GM19468 (cell line): Measurements from ENCODE around the gene TNIP1.

Experiments used
- ATAC-seq: cut with Tn5 transposase; IDR thresholded peaks from one replicate; pipeline ENCODE4 v1.9.1; 2021; ENCODE audit warnings: mild to moderate bottlenecking, moderate library complexity, moderate number of reproducible peaks; ENCODE audit not compliant: unreplicated experiment; ENCODE audit errors: extremely low read depth

Gene TNIP1

DNA sequence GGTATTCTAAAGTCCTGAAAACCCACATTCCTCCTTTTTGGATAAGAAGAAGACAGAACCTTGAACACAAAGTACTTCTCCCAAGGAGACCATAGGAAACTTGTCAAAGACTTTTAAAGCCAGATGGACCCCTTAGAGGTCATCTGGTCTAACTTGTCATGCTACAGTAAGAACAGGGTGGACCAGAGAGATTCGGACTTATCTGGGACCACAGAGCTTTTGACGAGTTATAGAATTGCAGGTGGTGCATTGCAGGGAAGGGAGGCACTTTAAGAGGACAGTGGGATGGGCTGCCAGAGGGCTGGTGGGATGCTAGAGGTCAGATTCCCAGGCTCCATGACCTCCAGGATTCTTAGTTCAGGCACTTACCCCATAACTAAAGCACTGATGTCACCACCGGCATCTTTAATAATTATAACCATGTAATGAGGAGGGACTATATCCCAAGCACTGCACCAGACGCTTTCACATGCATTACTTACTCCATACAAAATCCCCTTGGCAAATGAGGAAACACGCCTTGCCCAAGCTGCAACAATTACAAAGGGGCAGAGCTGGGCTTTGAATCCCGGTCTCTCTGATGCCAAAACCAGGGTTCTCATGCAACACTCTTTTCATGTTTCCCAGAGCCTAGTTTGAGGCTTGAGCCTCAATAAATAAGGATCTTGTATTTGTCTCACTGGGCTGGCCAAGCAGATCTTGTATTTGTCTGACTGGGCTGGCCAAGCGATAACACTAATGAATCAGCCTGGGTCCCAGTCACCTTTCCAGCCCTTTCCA lies 73.2 kb downstream of the TNIP1 start:
- no peak for ATAC-seq

GRCh38 chr5:151006704-151007334 lies 74.0 kb downstream of the TNIP1 start:
- no peak for ATAC-seq

DNA sequence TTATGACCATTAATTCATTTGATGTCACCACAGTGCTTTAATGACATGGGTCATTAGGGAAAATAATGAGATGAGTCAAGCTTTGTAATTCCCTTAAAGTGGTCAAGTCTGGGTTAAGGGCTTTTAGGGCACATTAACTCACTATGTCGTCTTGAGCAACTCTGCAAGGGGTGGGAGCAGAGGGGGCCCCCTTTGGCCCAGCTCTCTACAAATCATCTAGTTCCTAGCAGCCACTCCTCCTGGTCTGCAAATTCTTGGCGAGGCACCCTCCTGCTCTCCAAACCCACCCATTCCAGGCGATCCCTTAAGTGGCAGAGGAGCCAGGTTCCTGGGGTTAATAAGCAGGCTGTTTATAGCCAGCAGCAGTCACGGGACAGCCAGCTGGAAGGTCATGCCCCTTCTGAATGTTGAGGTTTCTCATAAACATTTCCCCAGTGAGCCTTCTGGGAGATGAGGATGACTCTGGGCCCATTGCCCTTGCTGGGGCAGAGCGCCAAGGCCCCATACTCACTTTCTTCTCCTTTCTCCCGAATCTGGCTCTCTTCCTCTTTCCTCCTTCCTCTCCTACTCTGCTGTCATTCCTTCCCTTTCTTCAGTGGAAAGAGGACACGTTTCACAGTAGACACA lies 74.8 kb downstream of the TNIP1 start:
- no peak for ATAC-seq

- no peak for ATAC-seq
Observed at GRCh38 chr5:151005187-151005949, 75.5 kb downstream of the TNIP1 start.

- ATAC-seq = no peak
Observed at GRCh38 chr5:151004499-151004898, 76.3 kb downstream of the TNIP1 start.

GRCh38 chr5:151003503-151003860 lies 77.4 kb downstream of the TNIP1 start:
- ATAC-seq = no peak

- ATAC-seq = no peak
Observed at GRCh38 chr5:151002681-151003502, 77.9 kb downstream of the TNIP1 start.

- no peak for ATAC-seq
Observed at GRCh38 chr5:151002250-151002649, 78.6 kb downstream of the TNIP1 start.

DNA sequence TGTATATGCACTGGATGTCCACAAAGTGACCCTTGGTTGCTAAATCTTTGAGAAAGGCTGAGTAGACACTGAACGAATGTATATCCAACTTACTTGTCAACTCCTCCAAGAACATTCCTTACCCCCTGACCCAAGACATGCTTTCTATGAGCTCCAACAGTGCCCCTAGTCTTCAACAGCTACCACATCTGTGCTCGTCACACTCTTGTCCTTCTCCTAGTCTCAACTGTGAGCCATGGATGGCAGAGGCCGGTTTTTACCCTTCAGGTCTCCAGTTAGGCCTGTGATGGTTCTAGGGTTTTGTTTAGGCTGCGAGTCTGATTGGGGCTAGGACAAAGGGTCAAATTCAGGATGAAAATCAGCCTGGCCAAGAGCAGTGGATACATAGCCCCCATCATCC lies 79.4 kb downstream of the TNIP1 start:
- no peak for ATAC-seq

GRCh38 chr5:150999704-151000442 lies 81.0 kb downstream of the TNIP1 start:
- no peak for ATAC-seq

GRCh38 chr5:150993826-150994412 lies 86.9 kb downstream of the TNIP1 start:
- no peak for ATAC-seq

DNA sequence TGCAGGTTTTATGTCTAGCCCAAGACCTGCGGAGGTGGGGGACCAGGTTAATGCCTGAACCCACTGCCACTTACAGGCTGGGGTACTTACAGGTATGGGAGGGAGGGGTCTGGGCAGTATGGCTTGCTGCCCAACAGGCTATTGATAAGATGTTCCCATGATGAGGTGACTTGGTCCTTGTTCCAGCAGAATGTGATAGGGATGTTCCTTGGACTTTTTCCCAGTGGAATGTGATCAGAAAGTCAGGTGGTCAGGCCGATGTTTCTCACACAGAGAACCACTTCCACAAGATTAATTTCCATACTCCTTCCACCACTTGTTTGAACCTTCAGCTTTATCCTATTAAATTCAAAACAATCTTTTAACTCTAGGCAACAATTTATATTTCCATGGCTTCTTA lies 87.4 kb downstream of the TNIP1 start:
- ATAC-seq = no peak

DNA sequence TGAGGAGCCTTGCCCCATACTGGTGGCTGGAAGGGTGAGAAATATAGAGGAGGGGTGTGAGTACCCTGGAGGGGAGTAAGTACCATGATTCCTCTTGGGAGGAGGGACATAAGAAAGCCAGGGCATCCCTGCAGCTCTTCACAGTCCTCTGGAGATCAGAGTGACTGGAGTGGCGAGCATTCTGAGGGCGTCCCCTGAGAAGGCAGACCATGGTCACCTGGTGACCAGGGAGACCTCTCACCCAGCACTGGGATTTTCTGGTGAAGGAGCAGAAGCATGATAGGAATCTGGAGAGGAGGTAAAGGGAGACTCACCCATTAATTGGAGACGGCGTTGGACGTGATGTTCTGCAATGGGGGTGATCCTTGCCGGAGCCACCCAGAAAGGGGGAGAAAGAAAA lies 88.1 kb downstream of the TNIP1 start:
- ATAC-seq = no peak

DNA sequence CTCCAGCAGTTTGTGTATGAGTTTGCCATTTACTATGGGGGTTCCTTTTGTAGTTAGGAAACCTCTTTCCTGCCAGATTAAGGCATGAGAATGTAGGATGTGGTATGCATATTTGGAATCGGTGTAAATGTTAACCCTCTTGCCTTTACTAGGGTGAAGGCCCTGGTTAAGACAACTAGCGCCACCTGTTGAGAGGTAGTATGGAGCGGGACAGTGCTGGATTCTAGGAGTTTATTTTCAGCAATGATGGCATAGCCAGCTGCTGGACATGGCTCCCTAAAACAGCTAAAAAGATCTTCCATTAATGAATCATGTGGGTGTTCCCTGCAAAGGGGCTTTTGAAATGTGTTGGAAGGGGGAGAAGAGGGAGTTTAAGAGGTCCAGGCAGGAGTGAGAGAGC lies 91.1 kb downstream of the TNIP1 start:
- no peak for ATAC-seq

GRCh38 chr5:150987746-150988145 lies 93.1 kb downstream of the TNIP1 start:
- ATAC-seq = no peak
